Suprapubic skin (tissue), 4 donors: ENCODE measurements around the gene MAPKAPK2. TPM values are rescaled to one million over a fixed set of nuclear protein-coding genes. Genes with fewer than 3 reads are reported as not detected.
"Not testable (repeated sequence)": the region's sequence is repeated elsewhere in the genome, so short reads cannot be mapped to it uniquely, and the experiment has no call there.

Experiments
- DNase-seq, 2 donors: peaks; one replicate each; pipeline ENCODE4 v3.0.0-alpha.2; 2019; ENCODE audit warnings: low spot score in 2 of 2
- H3K27ac ChIP-seq: fragments of 200-600 bp; sonication (generic); one replicate; pipeline ENCODE4 v1.5.1; 2019
- H3K27me3 ChIP-seq: fragments of 200-600 bp; sonication (generic); one replicate; pipeline ENCODE4 v1.5.1; 2019
- H3K36me3 ChIP-seq: fragments of 200-600 bp; sonication (generic); one replicate; pipeline ENCODE4 v1.5.1; 2019
- H3K4me1 ChIP-seq: fragments of 200-600 bp; sonication (generic); one replicate; pipeline ENCODE4 v1.5.1; 2019
- H3K4me3 ChIP-seq: fragments of 200-600 bp; sonication (generic); one replicate; pipeline ENCODE4 v1.5.1; 2019; ENCODE audit warnings: mild to moderate bottlenecking
- H3K9me3 ChIP-seq: fragments of 200-600 bp; sonication (generic); one replicate; pipeline ENCODE4 v1.5.1; 2019
- EP300 ChIP-seq: sonication (generic); formaldehyde crosslinking; IDR thresholded peaks from one replicate; pipeline ENCODE4 v1.6.1; 2017; ENCODE audit warnings: antibody characterized with exemption
- POLR2A ChIP-seq, 2 donors: fragments of 450-650 bp; IDR thresholded peaks; one replicate each; pipeline ENCODE4 v1.6.1; 2017; ENCODE audit warnings: antibody characterized with exemption in 2 of 2, mild to moderate bottlenecking in 2 of 2, moderate library complexity in 2 of 2
- POLR2AphosphoS5 ChIP-seq, 3 donors: sonication (generic); formaldehyde crosslinking; IDR thresholded peaks; one replicate each; pipeline ENCODE4 v1.6.1; 2017; ENCODE audit warnings: antibody characterized with exemption in 3 of 3
- WGBS: methylation state at CpG from one replicate; pipeline ENCODE4 v1.1.5; 2018; 5-methylcytosine and 5-hydroxymethylcytosine counted together
- total RNA-seq, 4 donors: library from RNA; depleted of rRNA; stranded (reverse); fragments of >200 nt; gene quantifications; one replicate each; pipeline ENCODE4 v1.1.0, GENCODE V29; 2016
- TF ChIP-seq, protein P1 (sequence below), 2 donors: fragments of 200-600 bp in 1 of 2; fragments of 450-650 bp in 1 of 2; sonication (generic) in 1 of 2; IDR thresholded peaks; one replicate each; pipeline ENCODE4 v1.5.1; 2016 to 2019; ENCODE audit warnings: antibody characterized with exemption in 2 of 2, mild to moderate bottlenecking in 1 of 2, moderate library complexity in 1 of 2

Gene MAPKAPK2
- total RNA-seq, 4 donors from 2014 or later, result 38.0 to 72.3 (median 62.4) TPM

- Histone ChIP-seq H3K27ac (peak within 1 kb of the TSS; percentile 6), H3K36me3 (no peaks in the 10 kb centered on the region), H3K4me1 (peaks cover 4% of the 10 kb centered on the region), H3K9me3 (no peaks in the 10 kb centered on the region), H3K4me3 (no peak within 1 kb of the TSS), H3K27me3 (peaks cover 25% of the 10 kb centered on the region)
- no peak for TF ChIP-seq EP300
- 89% methylated on average over 8 of the region's 8 CpGs for WGBS
- no peak for DNase-seq
These were observed 87.7 kb downstream of the MAPKAPK2 start, which contains the start of gene IL10 for GRCh38 chr1:206772243-206772937. TSS of gene IL10 (minus strand) at chr1:206772494. CDS start at chr1:206772435, 59 bp downstream.

DNA sequence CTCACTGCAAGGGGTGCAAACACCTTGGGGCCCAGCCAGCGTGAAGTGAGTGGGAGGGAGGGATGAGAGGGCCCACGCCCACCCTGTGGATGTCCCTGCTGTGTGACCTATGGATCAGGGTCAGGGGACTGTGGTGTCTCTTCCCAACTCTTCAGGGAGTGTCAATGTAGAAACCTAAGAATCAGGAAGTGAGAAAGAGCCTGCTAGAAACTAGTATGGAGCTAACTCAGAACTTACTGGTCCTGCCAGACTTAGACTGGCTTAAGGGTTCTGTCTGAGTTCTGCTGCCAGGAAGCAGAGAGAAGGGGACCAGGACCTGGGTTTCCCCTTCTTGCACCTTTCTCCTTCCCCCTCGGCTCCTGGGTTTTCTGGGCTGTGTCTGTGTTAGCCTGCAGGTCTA is 89.4 kb downstream of the MAPKAPK2 start:
- WGBS, result 75% methylated on average over 3 of the region's 3 CpGs
- H3K27me3 ChIP-seq, result peaks cover 25% of the 10 kb centered on the region
- H3K36me3 ChIP-seq, result no peaks in the 10 kb centered on the region
- peaks cover 4% of the 10 kb centered on the region for H3K4me1 ChIP-seq
- TF ChIP-seq, protein P1, sequence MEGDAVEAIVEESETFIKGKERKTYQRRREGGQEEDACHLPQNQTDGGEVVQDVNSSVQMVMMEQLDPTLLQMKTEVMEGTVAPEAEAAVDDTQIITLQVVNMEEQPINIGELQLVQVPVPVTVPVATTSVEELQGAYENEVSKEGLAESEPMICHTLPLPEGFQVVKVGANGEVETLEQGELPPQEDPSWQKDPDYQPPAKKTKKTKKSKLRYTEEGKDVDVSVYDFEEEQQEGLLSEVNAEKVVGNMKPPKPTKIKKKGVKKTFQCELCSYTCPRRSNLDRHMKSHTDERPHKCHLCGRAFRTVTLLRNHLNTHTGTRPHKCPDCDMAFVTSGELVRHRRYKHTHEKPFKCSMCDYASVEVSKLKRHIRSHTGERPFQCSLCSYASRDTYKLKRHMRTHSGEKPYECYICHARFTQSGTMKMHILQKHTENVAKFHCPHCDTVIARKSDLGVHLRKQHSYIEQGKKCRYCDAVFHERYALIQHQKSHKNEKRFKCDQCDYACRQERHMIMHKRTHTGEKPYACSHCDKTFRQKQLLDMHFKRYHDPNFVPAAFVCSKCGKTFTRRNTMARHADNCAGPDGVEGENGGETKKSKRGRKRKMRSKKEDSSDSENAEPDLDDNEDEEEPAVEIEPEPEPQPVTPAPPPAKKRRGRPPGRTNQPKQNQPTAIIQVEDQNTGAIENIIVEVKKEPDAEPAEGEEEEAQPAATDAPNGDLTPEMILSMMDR (IDR thresholded peaks at IDR 0.05), result no peak
- TF ChIP-seq POLR2A (IDR thresholded peaks at IDR 0.05) (no peak), EP300 (no peak), POLR2AphosphoS5 (IDR thresholded peaks at IDR 0.05) (no peak)
- H3K27ac ChIP-seq, result no peak overlapping the region
- no peaks in the 10 kb centered on the region for H3K9me3 ChIP-seq
- no peak overlapping the region for H3K4me3 ChIP-seq
- DNase-seq, result no peak

- Histone ChIP-seq H3K9me3 (no peaks in the 10 kb centered on the region), H3K27ac (no peak overlapping the region), H3K36me3 (no peaks in the 10 kb centered on the region), H3K4me1 (peaks cover under 1% of the 10 kb centered on the region), H3K27me3 (peaks cover 25% of the 10 kb centered on the region), H3K4me3 (no peak overlapping the region)
- WGBS, result 57% methylated on average over 3 of the region's 4 CpGs
- TF ChIP-seq POLR2AphosphoS5 (IDR thresholded peaks at IDR 0.05) (no peak), EP300 (no peak), POLR2A (IDR thresholded peaks at IDR 0.05) (no peak)
- TF ChIP-seq, protein P1 (IDR thresholded peaks at IDR 0.05), result no peak
- no peak for DNase-seq
These were observed 91.5 kb downstream of the MAPKAPK2 start for GRCh38 chr1:206776229-206776628.

- Histone ChIP-seq H3K36me3 (no peaks in the 10 kb centered on the region), H3K4me1 (no peaks in the 10 kb centered on the region), H3K9me3 (no peaks in the 10 kb centered on the region), H3K27ac (no peak overlapping the region), H3K27me3 (peaks cover 21% of the 10 kb centered on the region), H3K4me3 (no peak overlapping the region)
- no peak for DNase-seq
- WGBS, result 98% methylated on average over 6 of the region's 7 CpGs
- TF ChIP-seq POLR2A (IDR thresholded peaks at IDR 0.05), result no peak
- no peak for TF ChIP-seq POLR2AphosphoS5 (IDR thresholded peaks at IDR 0.05)
- TF ChIP-seq EP300, result no peak
- TF ChIP-seq, protein P1 (IDR thresholded peaks at IDR 0.05), result no peak
These were observed 93.3 kb downstream of the MAPKAPK2 start for GRCh38 chr1:206778031-206778430.

GRCh38 chr1:206778911-206779310 is 94.2 kb downstream of the MAPKAPK2 start:
- H3K4me3 ChIP-seq, H3K36me3 ChIP-seq, H3K27ac ChIP-seq, H3K4me1 ChIP-seq, H3K9me3 ChIP-seq, DNase-seq: not testable (repeated sequence)
- peaks cover 14% of the 10 kb centered on the region for H3K27me3 ChIP-seq
- 55% methylated on average over 6 of the region's 6 CpGs for WGBS

DNA sequence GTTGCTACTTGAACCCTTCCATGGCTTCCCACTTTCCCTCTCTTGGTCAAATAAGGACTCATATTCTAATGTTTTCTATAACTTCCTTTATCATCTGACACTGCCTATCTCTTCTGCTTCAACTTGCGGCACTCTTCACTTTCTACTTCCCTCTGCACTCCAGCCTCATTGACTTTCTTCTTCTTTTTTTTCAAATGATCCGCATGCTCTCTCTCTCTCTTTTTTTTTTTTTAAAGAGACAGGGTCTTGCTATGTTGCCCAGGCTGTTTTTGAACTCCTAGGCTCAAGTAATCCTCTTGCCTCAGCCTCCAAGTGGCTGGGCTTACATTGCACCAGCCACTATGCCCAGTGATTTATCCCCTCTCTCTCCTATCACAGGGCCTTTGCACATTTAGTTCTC is 94.9 kb downstream of the MAPKAPK2 start:
- DNase-seq, result no peak
- H3K27ac ChIP-seq, result no peak overlapping the region
- H3K4me1 ChIP-seq, result no peaks in the 10 kb centered on the region
- no peaks in the 10 kb centered on the region for H3K36me3 ChIP-seq
- H3K4me3 ChIP-seq, result no peak overlapping the region
- H3K27me3 ChIP-seq, result peaks cover 7% of the 10 kb centered on the region
- no peaks in the 10 kb centered on the region for H3K9me3 ChIP-seq
- 58% methylated on average over 2 of the region's 2 CpGs for WGBS
- TF ChIP-seq, protein P1 (IDR thresholded peaks at IDR 0.05), result no peak
- TF ChIP-seq POLR2A (IDR thresholded peaks at IDR 0.05), result no peak
- TF ChIP-seq POLR2AphosphoS5 (IDR thresholded peaks at IDR 0.05), result no peak
- TF ChIP-seq EP300, result no peak
